Measurements from ENCODE around the gene OSM. TPM values are rescaled to one million over a fixed set of nuclear protein-coding genes. Genes with fewer than 3 reads are reported as not detected.

The OSM gene
- polyA plus RNA-seq, 1 donor (not counting 4 experiments of a cell fraction or from before 2014, with no cell fraction given) = not detected

DNA sequence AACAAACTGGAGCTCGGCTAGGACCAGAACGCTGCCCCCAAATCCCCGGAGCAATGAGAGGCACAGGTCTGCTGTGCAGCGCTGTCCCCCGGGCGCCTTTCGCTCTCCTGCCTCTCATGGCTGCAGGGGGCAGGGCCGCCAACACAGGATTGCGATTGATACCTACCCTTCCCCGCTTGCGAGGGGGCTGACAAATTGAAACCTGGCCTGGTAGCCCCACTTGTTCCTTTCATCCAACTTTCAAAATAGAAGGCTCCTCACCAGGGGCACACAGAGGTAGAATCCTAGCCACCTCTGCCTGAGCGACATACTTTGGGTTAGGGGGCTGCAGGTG lies 23.3 kb upstream of the OSM start:
- no peaks in the 10 kb centered on the region for H3K79me2 ChIP-seq (ENCODE audit: control insufficient read depth, insufficient read depth, low read length)
- H3K9ac ChIP-seq (ENCODE audit: control insufficient read depth, extremely low read depth, insufficient read depth, low read length) = peak overlapping the region; percentile 51
- TF ChIP-seq, protein P1, sequence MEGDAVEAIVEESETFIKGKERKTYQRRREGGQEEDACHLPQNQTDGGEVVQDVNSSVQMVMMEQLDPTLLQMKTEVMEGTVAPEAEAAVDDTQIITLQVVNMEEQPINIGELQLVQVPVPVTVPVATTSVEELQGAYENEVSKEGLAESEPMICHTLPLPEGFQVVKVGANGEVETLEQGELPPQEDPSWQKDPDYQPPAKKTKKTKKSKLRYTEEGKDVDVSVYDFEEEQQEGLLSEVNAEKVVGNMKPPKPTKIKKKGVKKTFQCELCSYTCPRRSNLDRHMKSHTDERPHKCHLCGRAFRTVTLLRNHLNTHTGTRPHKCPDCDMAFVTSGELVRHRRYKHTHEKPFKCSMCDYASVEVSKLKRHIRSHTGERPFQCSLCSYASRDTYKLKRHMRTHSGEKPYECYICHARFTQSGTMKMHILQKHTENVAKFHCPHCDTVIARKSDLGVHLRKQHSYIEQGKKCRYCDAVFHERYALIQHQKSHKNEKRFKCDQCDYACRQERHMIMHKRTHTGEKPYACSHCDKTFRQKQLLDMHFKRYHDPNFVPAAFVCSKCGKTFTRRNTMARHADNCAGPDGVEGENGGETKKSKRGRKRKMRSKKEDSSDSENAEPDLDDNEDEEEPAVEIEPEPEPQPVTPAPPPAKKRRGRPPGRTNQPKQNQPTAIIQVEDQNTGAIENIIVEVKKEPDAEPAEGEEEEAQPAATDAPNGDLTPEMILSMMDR (optimal IDR thresholded peaks at IDR 0.05 in 1 of 3, IDR thresholded peaks at IDR 0.05 in 1 of 3, conservative IDR thresholded peaks at IDR 0.05 in 1 of 3; ENCODE audit: extremely low read depth in 1 of 3, insufficient read depth in 2 of 3, low read length in 3 of 3) = no peak
- no peak for TF ChIP-seq EZH2 (IDR thresholded peaks at IDR 0.05; ENCODE audit: low read length)
- FAIRE-seq (no peak), DNase-seq (ENCODE audit: low read depth, low spot score) (no peak)
- H2AFZ ChIP-seq (ENCODE audit: control insufficient read depth, low read length) = no peak overlapping the region
- H3K4me1 ChIP-seq (ENCODE audit: control insufficient read depth, extremely low read depth, insufficient read depth, low read length) = peaks cover 26% of the 10 kb centered on the region
- H3K27ac ChIP-seq (ENCODE audit: control insufficient read depth, insufficient read depth, low read length) = peak overlapping the region; percentile 70
- H4K20me1 ChIP-seq (ENCODE audit: control insufficient read depth, extremely low read depth, insufficient read depth, low read length) = no peaks in the 10 kb centered on the region
- dilution Hi-C loops (cut with MboI; ENCODE audit: extremely low pct_ligation_motif_present, low sequenced_read_pairs) = no loop called here
- no peaks in the 10 kb centered on the region for H3K9me1 ChIP-seq (ENCODE audit: control insufficient read depth, extremely low read depth, insufficient read depth, low read length)
- no peaks in the 10 kb centered on the region for H3K27me3 ChIP-seq (ENCODE audit: control insufficient read depth, extremely low read depth, insufficient read depth, low read length)
- peak overlapping the region; percentile 90 for H3K4me2 ChIP-seq (ENCODE audit: control insufficient read depth, extremely low read depth, insufficient read depth, low read depth, low read length)
- peaks cover 20 to 24% of the 10 kb centered on the region in 2 experiments for H3K36me3 ChIP-seq (ENCODE audit: control insufficient read depth in 2 of 2, extremely low read depth in 1 of 2, insufficient read depth in 2 of 2, low read length in 2 of 2)
- no peaks in the 10 kb centered on the region for H3K9me3 ChIP-seq (ENCODE audit: control insufficient read depth, low read depth, low read length)
- H3K4me3 ChIP-seq (ENCODE audit: control insufficient read depth in 2 of 3, extremely low read depth in 1 of 3, insufficient read depth in 2 of 3, low read depth in 1 of 3, low read length in 3 of 3) = peak overlapping the region; percentile 9 to 70 (median 58)

DNA sequence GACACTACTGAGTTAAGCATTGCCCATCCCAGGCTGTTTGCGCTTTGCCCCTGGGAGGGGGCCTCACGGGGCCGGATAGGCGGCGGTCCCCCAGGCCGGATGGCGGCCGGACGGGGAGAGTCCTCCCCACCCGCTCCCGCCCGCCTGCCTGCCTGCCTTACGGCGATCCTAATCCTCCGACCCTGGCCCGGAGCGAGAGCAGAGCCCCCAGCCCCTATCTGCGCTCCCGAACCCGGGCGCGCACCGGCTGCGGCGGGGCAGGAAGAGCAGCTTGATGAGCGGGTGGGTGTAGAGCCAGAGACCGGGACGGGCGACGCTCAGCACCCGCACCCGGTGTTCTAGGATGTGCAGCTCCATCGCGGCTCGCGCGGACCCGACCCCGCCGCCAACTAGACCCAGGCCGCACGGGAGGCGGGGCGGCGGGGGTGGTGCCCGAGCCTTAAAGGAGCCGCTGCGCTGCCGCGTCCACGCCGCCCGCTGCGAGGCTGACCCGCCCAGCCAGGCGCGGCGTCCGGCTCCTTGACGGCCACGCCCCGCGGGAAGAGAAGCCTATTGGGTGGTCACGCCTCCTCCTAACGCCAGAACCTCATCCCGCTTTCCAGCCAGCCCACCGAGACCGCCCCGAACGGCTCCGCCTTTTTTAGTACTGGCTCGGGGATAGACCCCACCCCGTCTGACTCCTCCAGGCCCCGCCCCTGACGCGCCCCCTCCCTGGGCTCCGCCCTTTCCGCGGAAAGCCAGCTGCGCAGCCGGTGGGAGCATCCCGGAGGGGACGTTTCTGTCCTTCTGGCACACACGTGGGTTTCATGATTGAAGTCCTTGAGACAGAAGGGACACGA lies 22.7 kb upstream of the OSM start, which contains the start of gene CASTOR1:
TSS of gene CASTOR1 (minus strand) at position 365 of the 839 bp plus-strand sequence. CDS start at position 357, 8 bp downstream.
- Histone ChIP-seq H3K4me3 (ENCODE audit: control insufficient read depth in 2 of 3, extremely low read depth in 1 of 3, insufficient read depth in 2 of 3, low read depth in 1 of 3, low read length in 3 of 3) (peak within 1 kb of the TSS; percentile 70 to 76 (median 71)), H3K27ac (ENCODE audit: control insufficient read depth, insufficient read depth, low read length) (peak within 1 kb of the TSS; percentile 70), H3K27me3 (ENCODE audit: control insufficient read depth, extremely low read depth, insufficient read depth, low read length) (no peaks in the 10 kb centered on the region), H3K4me1 (ENCODE audit: control insufficient read depth, extremely low read depth, insufficient read depth, low read length) (peaks cover 26% of the 10 kb centered on the region), H2AFZ (ENCODE audit: control insufficient read depth, low read length) (peak within 1 kb of the TSS; percentile 3), H3K4me2 (ENCODE audit: control insufficient read depth, extremely low read depth, insufficient read depth, low read depth, low read length) (peak within 1 kb of the TSS; percentile 90), H3K9me1 (ENCODE audit: control insufficient read depth, extremely low read depth, insufficient read depth, low read length) (no peaks in the 10 kb centered on the region), H3K79me2 (ENCODE audit: control insufficient read depth, insufficient read depth, low read length) (no peaks in the 10 kb centered on the region), H3K36me3 (ENCODE audit: control insufficient read depth in 2 of 2, extremely low read depth in 1 of 2, insufficient read depth in 2 of 2, low read length in 2 of 2) (peaks cover 14 to 23% of the 10 kb centered on the region in 2 experiments), H4K20me1 (ENCODE audit: control insufficient read depth, extremely low read depth, insufficient read depth, low read length) (no peaks in the 10 kb centered on the region), H3K9ac (ENCODE audit: control insufficient read depth, extremely low read depth, insufficient read depth, low read length) (peak within 1 kb of the TSS; percentile 63), H3K9me3 (ENCODE audit: control insufficient read depth, low read depth, low read length) (no peaks in the 10 kb centered on the region)
- FAIRE-seq = peak; percentile 78
- dilution Hi-C loops (cut with MboI; ENCODE audit: extremely low pct_ligation_motif_present, low sequenced_read_pairs) = no loop called here
- no peak for TF ChIP-seq EZH2 (IDR thresholded peaks at IDR 0.05; ENCODE audit: low read length)
- TF ChIP-seq, protein P1 (optimal IDR thresholded peaks at IDR 0.05 in 1 of 3, IDR thresholded peaks at IDR 0.05 in 1 of 3, conservative IDR thresholded peaks at IDR 0.05 in 1 of 3; ENCODE audit: extremely low read depth in 1 of 3, insufficient read depth in 2 of 3, low read length in 3 of 3) = no peak
- DNase-seq (ENCODE audit: low read depth, low spot score) = peak; percentile 89
